Measurements from ENCODE around the gene PRICKLE2.

GRCh38 chr3:64088408-64089205 is 136.7 kb downstream of the PRICKLE2 start:
- TF ChIP-seq CTCF (conservative IDR thresholded peaks at IDR 0.05; ENCODE audit: low read depth in 2 of 2) (no peak), CREB1 (CRISPR knock-in tag; IDR thresholded peaks at IDR 0.05; ENCODE audit: low read depth) (no peak), POLR2AphosphoS5 (IDR thresholded peaks at IDR 0.05; ENCODE audit: low read depth) (no peak), EZH2 (IDR thresholded peaks at IDR 0.05; ENCODE audit: low read depth, unreplicated experiment) (no peak), REST (IDR thresholded peaks at IDR 0.05; ENCODE audit: unreplicated experiment) (no peak)

All from GM23338 (cell line).